GM19043 (cell line): ENCODE data around the gene SPATA45.

Source experiments
- ATAC-seq: cut with Tn5 transposase; IDR thresholded peaks from one replicate; pipeline ENCODE4 v1.9.1; 2021; ENCODE audit warnings: low read depth; ENCODE audit not compliant: unreplicated experiment

SPATA45 gene

GRCh38 chr1:212783976-212784375 lies 63.5 kb downstream of the SPATA45 start:
- no peak for ATAC-seq

GRCh38 chr1:212782422-212783154 lies 64.9 kb downstream of the SPATA45 start:
- no peak for ATAC-seq

GRCh38 chr1:212781225-212781624 lies 66.2 kb downstream of the SPATA45 start:
- no peak for ATAC-seq

- ATAC-seq = no peak
Measured at GRCh38 chr1:212780759-212781158, 66.7 kb downstream of the SPATA45 start.
